ENCODE measurements around the gene PRDM15.

The PRDM15 gene

DNA sequence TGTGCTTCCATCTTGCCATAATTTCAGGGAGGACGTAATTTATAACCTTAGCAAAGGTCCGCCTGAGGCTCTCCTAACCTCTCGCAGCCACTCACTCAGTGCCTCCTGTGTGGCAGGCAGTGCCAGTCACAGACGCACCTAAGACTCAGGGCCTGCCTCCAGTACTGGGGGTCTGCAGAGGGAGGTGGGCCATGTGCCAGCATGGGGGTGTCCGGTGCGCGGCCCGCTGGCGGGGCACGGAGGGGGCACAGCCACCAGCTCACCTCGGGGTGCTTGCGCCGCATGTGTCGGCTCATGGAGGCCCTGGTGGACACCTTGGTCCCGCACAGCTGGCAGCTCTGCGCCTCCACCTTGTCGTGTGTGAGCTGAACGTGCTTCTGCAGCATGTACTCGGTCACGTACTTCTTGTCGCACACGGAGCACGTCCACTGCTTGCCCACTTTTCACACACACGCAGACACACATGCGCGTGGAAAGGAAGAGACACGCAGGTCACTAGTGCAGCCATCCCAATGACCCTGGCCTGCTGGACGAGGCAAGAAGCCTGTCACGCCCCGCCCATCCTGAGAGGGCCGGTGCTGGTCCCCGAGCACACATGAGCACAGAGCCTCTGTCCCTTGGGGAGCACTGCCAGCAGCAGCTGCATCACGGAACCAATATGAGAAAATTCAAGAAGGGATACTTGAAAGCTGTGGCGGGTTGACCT, 69.1 kb downstream of the PRDM15 start:
- H3K18ac ChIP-seq (ENCODE audit: low read depth in 1 of 2, low read length in 2 of 2), result no peak overlapping the region
- no peak overlapping the region for H3K27ac ChIP-seq (ENCODE audit: low read length, poor library complexity, severe bottlenecking)
- H4K91ac ChIP-seq (ENCODE audit: low read length), result no peak overlapping the region
- DNase-seq, result no peak
- no peak overlapping the region for H2AK5ac ChIP-seq (ENCODE audit: low read length, severe bottlenecking)
- 96% methylated on average over 34 of the region's 34 CpGs for WGBS
- H3K4me1 ChIP-seq (ENCODE audit: control insufficient read depth, insufficient read depth, low read depth, low read length), result no peaks in the 10 kb centered on the region
- no peak overlapping the region for H4K8ac ChIP-seq (ENCODE audit: low read length)
- H2BK120ac ChIP-seq (ENCODE audit: low read depth, low read length), result no peak overlapping the region
- H3K27me3 ChIP-seq (ENCODE audit: control insufficient read depth in 1 of 2, insufficient read depth in 1 of 2, low read length in 2 of 2), result no peaks in the 10 kb centered on the region
- H3K79me1 ChIP-seq (replicated peaks; ENCODE audit: low read length, poor library complexity, severe bottlenecking), result no peaks in the 10 kb centered on the region
- H3K14ac ChIP-seq (ENCODE audit: low read length in 2 of 2), result no peak overlapping the region
- no peaks in the 10 kb centered on the region for H3K9me3 ChIP-seq (ENCODE audit: control insufficient read depth, low read length)
- H3K4ac ChIP-seq (ENCODE audit: low read depth in 1 of 2, low read length in 2 of 2), result no peak overlapping the region
- no peak overlapping the region for H3K9ac ChIP-seq (ENCODE audit: low read length)
- no peak overlapping the region for H2BK12ac ChIP-seq (ENCODE audit: low read length in 2 of 2)
- H2BK15ac ChIP-seq (ENCODE audit: low read depth, poor library complexity, severe bottlenecking), result no peak overlapping the region
- no peak overlapping the region for H3K23ac ChIP-seq (ENCODE audit: low read length in 2 of 2)
- H2AFZ ChIP-seq (ENCODE audit: low read depth, low read length), result no peak overlapping the region
- H3K4me2 ChIP-seq (ENCODE audit: low read length, poor library complexity, severe bottlenecking), result no peak overlapping the region
- peaks cover 38 to 49% of the 10 kb centered on the region in 2 experiments for H3K36me3 ChIP-seq (ENCODE audit: control insufficient read depth in 1 of 2, insufficient read depth in 2 of 2, low read depth in 1 of 2, low read length in 2 of 2)
- no peak overlapping the region for H2BK5ac ChIP-seq (ENCODE audit: low read depth, low read length, poor library complexity, severe bottlenecking)
- no peak overlapping the region for H3K4me3 ChIP-seq (ENCODE audit: insufficient read depth in 1 of 2, low read depth in 1 of 2, low read length in 2 of 2)

DNA sequence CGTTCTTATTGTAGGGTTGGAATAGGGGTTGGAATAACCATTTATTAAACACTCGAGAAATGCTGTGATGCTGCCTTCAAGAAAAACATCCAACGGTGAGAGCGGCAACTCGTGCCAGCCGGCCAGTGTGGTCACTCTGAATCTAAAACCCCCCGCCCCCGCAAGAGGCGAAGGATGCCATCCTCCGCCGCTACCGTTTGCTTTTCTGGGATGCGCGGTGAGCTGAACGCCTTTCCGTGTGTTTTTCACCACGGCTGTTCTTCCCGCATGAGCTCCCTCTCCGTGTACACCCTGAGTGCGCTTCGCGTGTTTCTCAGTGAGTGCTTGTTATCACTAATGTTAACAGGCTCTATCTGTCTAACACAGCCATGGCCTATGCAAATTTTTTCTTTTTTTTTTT, 70.3 kb downstream of the PRDM15 start:
- H4K91ac ChIP-seq (ENCODE audit: low read length), result no peak overlapping the region
- no peak overlapping the region for H2BK12ac ChIP-seq (ENCODE audit: low read length in 2 of 2)
- H2BK5ac ChIP-seq (ENCODE audit: low read depth, low read length, poor library complexity, severe bottlenecking), result no peak overlapping the region
- peaks cover 1% of the 10 kb centered on the region for H3K79me1 ChIP-seq (replicated peaks; ENCODE audit: low read length, poor library complexity, severe bottlenecking)
- DNase-seq, result no peak
- no peak overlapping the region for H4K8ac ChIP-seq (ENCODE audit: low read length)
- H3K27ac ChIP-seq (ENCODE audit: low read length, poor library complexity, severe bottlenecking), result no peak overlapping the region
- H3K9ac ChIP-seq (ENCODE audit: low read length), result no peak overlapping the region
- no peak overlapping the region for H3K4me2 ChIP-seq (ENCODE audit: low read length, poor library complexity, severe bottlenecking)
- H3K4ac ChIP-seq (ENCODE audit: low read depth in 1 of 2, low read length in 2 of 2), result no peak overlapping the region
- H2BK15ac ChIP-seq (ENCODE audit: low read depth, poor library complexity, severe bottlenecking), result no peak overlapping the region
- no peaks in the 10 kb centered on the region for H3K9me3 ChIP-seq (ENCODE audit: control insufficient read depth, low read length)
- peaks cover 39 to 45% of the 10 kb centered on the region in 2 experiments for H3K36me3 ChIP-seq (ENCODE audit: control insufficient read depth in 1 of 2, insufficient read depth in 2 of 2, low read depth in 1 of 2, low read length in 2 of 2)
- no peak overlapping the region for H3K23ac ChIP-seq (ENCODE audit: low read length in 2 of 2)
- H3K4me1 ChIP-seq (ENCODE audit: control insufficient read depth, insufficient read depth, low read depth, low read length), result no peaks in the 10 kb centered on the region
- H2AFZ ChIP-seq (ENCODE audit: low read depth, low read length), result no peak overlapping the region
- H3K18ac ChIP-seq (ENCODE audit: low read depth in 1 of 2, low read length in 2 of 2), result no peak overlapping the region
- no peak overlapping the region for H3K14ac ChIP-seq (ENCODE audit: low read length in 2 of 2)
- no peak overlapping the region for H2BK120ac ChIP-seq (ENCODE audit: low read depth, low read length)
- no peaks in the 10 kb centered on the region for H3K27me3 ChIP-seq (ENCODE audit: control insufficient read depth in 1 of 2, insufficient read depth in 1 of 2, low read length in 2 of 2)
- H2AK5ac ChIP-seq (ENCODE audit: low read length, severe bottlenecking), result no peak overlapping the region
- WGBS, result 96% methylated on average over 22 of the region's 22 CpGs
- no peak overlapping the region for H3K4me3 ChIP-seq (ENCODE audit: insufficient read depth in 1 of 2, low read depth in 1 of 2, low read length in 2 of 2)

- no peak overlapping the region for H3K4ac ChIP-seq (ENCODE audit: low read depth in 1 of 2, low read length in 2 of 2)
- H3K36me3 ChIP-seq (ENCODE audit: control insufficient read depth in 1 of 2, insufficient read depth in 2 of 2, low read depth in 1 of 2, low read length in 2 of 2), result peaks cover 34 to 38% of the 10 kb centered on the region in 2 experiments
- no peak overlapping the region for H2BK12ac ChIP-seq (ENCODE audit: low read length in 2 of 2)
- no peak overlapping the region for H3K4me3 ChIP-seq (ENCODE audit: insufficient read depth in 1 of 2, low read depth in 1 of 2, low read length in 2 of 2)
- no peaks in the 10 kb centered on the region for H3K9me3 ChIP-seq (ENCODE audit: control insufficient read depth, low read length)
- H3K18ac ChIP-seq (ENCODE audit: low read depth in 1 of 2, low read length in 2 of 2), result no peak overlapping the region
- H3K4me2 ChIP-seq (ENCODE audit: low read length, poor library complexity, severe bottlenecking), result no peak overlapping the region
- no peak overlapping the region for H2AK5ac ChIP-seq (ENCODE audit: low read length, severe bottlenecking)
- 97% methylated on average over 18 of the region's 18 CpGs for WGBS
- H2BK120ac ChIP-seq (ENCODE audit: low read depth, low read length), result no peak overlapping the region
- no peak overlapping the region for H3K9ac ChIP-seq (ENCODE audit: low read length)
- H3K4me1 ChIP-seq (ENCODE audit: control insufficient read depth, insufficient read depth, low read depth, low read length), result peaks cover 5% of the 10 kb centered on the region
- H3K23ac ChIP-seq (ENCODE audit: low read length in 2 of 2), result no peak overlapping the region
- H2BK5ac ChIP-seq (ENCODE audit: low read depth, low read length, poor library complexity, severe bottlenecking), result no peak overlapping the region
- H3K79me1 ChIP-seq (replicated peaks; ENCODE audit: low read length, poor library complexity, severe bottlenecking), result peaks cover 1% of the 10 kb centered on the region
- H2AFZ ChIP-seq (ENCODE audit: low read depth, low read length), result no peak overlapping the region
- no peak overlapping the region for H4K8ac ChIP-seq (ENCODE audit: low read length)
- H3K27me3 ChIP-seq (ENCODE audit: control insufficient read depth in 1 of 2, insufficient read depth in 1 of 2, low read length in 2 of 2), result no peaks in the 10 kb centered on the region
- H2BK15ac ChIP-seq (ENCODE audit: low read depth, poor library complexity, severe bottlenecking), result no peak overlapping the region
- no peak for DNase-seq
- no peak overlapping the region for H3K27ac ChIP-seq (ENCODE audit: low read length, poor library complexity, severe bottlenecking)
- H3K14ac ChIP-seq (ENCODE audit: low read length in 2 of 2), result no peak overlapping the region
- H4K91ac ChIP-seq (ENCODE audit: low read length), result no peak overlapping the region
Observed at GRCh38 chr21:41808094-41808493, 71.0 kb downstream of the PRDM15 start.

GRCh38 chr21:41806773-41807172, 72.4 kb downstream of the PRDM15 start:
- no peak overlapping the region for H3K4me3 ChIP-seq (ENCODE audit: insufficient read depth in 1 of 2, low read depth in 1 of 2, low read length in 2 of 2)
- no peak overlapping the region for H3K4me2 ChIP-seq (ENCODE audit: low read length, poor library complexity, severe bottlenecking)
- H2BK120ac ChIP-seq (ENCODE audit: low read depth, low read length), result no peak overlapping the region
- peaks cover 36% of the 10 kb centered on the region in 2 experiments for H3K36me3 ChIP-seq (ENCODE audit: control insufficient read depth in 1 of 2, insufficient read depth in 2 of 2, low read depth in 1 of 2, low read length in 2 of 2)
- H2BK5ac ChIP-seq (ENCODE audit: low read depth, low read length, poor library complexity, severe bottlenecking), result no peak overlapping the region
- no peak overlapping the region for H3K27ac ChIP-seq (ENCODE audit: low read length, poor library complexity, severe bottlenecking)
- 97% methylated on average over 3 of the region's 4 CpGs for WGBS
- H4K8ac ChIP-seq (ENCODE audit: low read length), result no peak overlapping the region
- H3K9ac ChIP-seq (ENCODE audit: low read length), result no peak overlapping the region
- no peak overlapping the region for H4K91ac ChIP-seq (ENCODE audit: low read length)
- no peak overlapping the region for H3K18ac ChIP-seq (ENCODE audit: low read depth in 1 of 2, low read length in 2 of 2)
- no peak overlapping the region for H2AFZ ChIP-seq (ENCODE audit: low read depth, low read length)
- H3K79me1 ChIP-seq (replicated peaks; ENCODE audit: low read length, poor library complexity, severe bottlenecking), result peaks cover 4% of the 10 kb centered on the region
- no peaks in the 10 kb centered on the region for H3K9me3 ChIP-seq (ENCODE audit: control insufficient read depth, low read length)
- no peak overlapping the region for H2AK5ac ChIP-seq (ENCODE audit: low read length, severe bottlenecking)
- H2BK12ac ChIP-seq (ENCODE audit: low read length in 2 of 2), result no peak overlapping the region
- H3K4me1 ChIP-seq (ENCODE audit: control insufficient read depth, insufficient read depth, low read depth, low read length), result peaks cover 8% of the 10 kb centered on the region
- no peak for DNase-seq
- no peak overlapping the region for H3K23ac ChIP-seq (ENCODE audit: low read length in 2 of 2)
- H3K4ac ChIP-seq (ENCODE audit: low read depth in 1 of 2, low read length in 2 of 2), result no peak overlapping the region
- no peak overlapping the region for H2BK15ac ChIP-seq (ENCODE audit: low read depth, poor library complexity, severe bottlenecking)
- H3K27me3 ChIP-seq (ENCODE audit: control insufficient read depth in 1 of 2, insufficient read depth in 1 of 2, low read length in 2 of 2), result no peaks in the 10 kb centered on the region
- H3K14ac ChIP-seq (ENCODE audit: low read length in 2 of 2), result peak overlapping the region in 1 of 2 experiments; percentile 5

All from mesenchymal stem cell (in vitro differentiated cells and primary cell).